IMR-90 (cell line): Measurements from ENCODE around the gene ARHGEF38. TPM values are rescaled to one million over a fixed set of nuclear protein-coding genes. Genes with fewer than 3 reads are reported as not detected.

ENCODE experiments used
- ATAC-seq: fragments of 200-7000 bp; cut with Tn5 transposase; 2 replicates; pipeline ENCODE4 v1.9.1; 2020; ENCODE audit warnings: low read depth, mild to moderate bottlenecking, moderate library complexity
- BruUV-seq: library from RNA; stranded (reverse); fragments of 400-500 nt; replicated peaks from 2 replicates; lab custom pipeline; 2021; lab: Mats Ljungman, UMichigan
- CTCF ChIA-PET: fragments of 300-600 bp; formaldehyde crosslinking; extraction: SDS; loops from one replicate; lab custom pipeline; 2021; ENCODE audit warnings: antibody characterized with exemption; lab: Yijun Ruan, JAX
- POLR2A ChIA-PET: fragments of 300-600 bp; sonication (Branson Sonifier 250); formaldehyde crosslinking; loops from one replicate; lab custom pipeline; 2022; ENCODE audit warnings: antibody characterized with exemption; ENCODE audit not compliant: unreplicated experiment; lab: Charles Lee
- DNase-seq: peaks from one replicate; pipeline ENCODE4 v3.0.0; 2013
- H2AFZ ChIP-seq: replicated peaks from 2 replicates; pipeline ENCODE3; 2013; ENCODE audit warnings: low read length, mild to moderate bottlenecking; ENCODE audit not compliant: poor library complexity
- H2AK5ac ChIP-seq: 2 replicates; pipeline ENCODE4 v1.6.1; 2013; ENCODE audit warnings: low read depth, low read length, inconsistent platforms
- H2AK9ac ChIP-seq: replicated peaks from 2 replicates; pipeline ENCODE3; 2013; ENCODE audit warnings: mild to moderate bottlenecking, low read depth, low read length, moderate library complexity; ENCODE audit not compliant: poor library complexity
- H2BK120ac ChIP-seq: 2 replicates; pipeline ENCODE4 v1.6.1; 2013; ENCODE audit warnings: low read depth, low read length, inconsistent platforms
- H2BK15ac ChIP-seq: 3 replicates; pipeline ENCODE4 v1.6.1; 2013; ENCODE audit warnings: low read depth, low read length, inconsistent platforms
- H2BK20ac ChIP-seq: 2 replicates; pipeline ENCODE4 v1.6.1; 2013; ENCODE audit warnings: low read depth, mild to moderate bottlenecking, inconsistent platforms, low read length, moderate library complexity
- H2BK5ac ChIP-seq: 2 replicates; pipeline ENCODE4 v1.6.1; 2013; ENCODE audit warnings: mild to moderate bottlenecking, low read depth, low read length, inconsistent platforms; ENCODE audit not compliant: poor library complexity, severe bottlenecking
- H3K14ac ChIP-seq: replicated peaks from 2 replicates; pipeline ENCODE4 v1.6.1; 2013; ENCODE audit warnings: low read depth, low read length, inconsistent platforms
- H3K18ac ChIP-seq: 2 replicates; pipeline ENCODE4 v1.6.1; 2013; ENCODE audit warnings: low read depth, low read length, control low read depth
- H3K23ac ChIP-seq: 2 replicates; pipeline ENCODE4 v1.6.1; 2013; ENCODE audit warnings: low read depth, low read length, inconsistent platforms
- H3K27ac ChIP-seq: 2 replicates; pipeline ENCODE4 v1.5.1; 2013; ENCODE audit warnings: mild to moderate bottlenecking, control low read depth, low read length; ENCODE audit not compliant: insufficient read depth
- H3K27me3 ChIP-seq: 2 replicates; pipeline ENCODE4 v1.6.1; 2013; ENCODE audit warnings: low read length; ENCODE audit not compliant: control insufficient read depth, insufficient read depth
- H3K36me3 ChIP-seq: 2 replicates; pipeline ENCODE4 v1.6.1; 2013; ENCODE audit warnings: low read length, mixed read lengths; ENCODE audit not compliant: control insufficient read depth, insufficient read depth
- H3K4ac ChIP-seq: 2 replicates; pipeline ENCODE4 v1.6.1; 2013; ENCODE audit warnings: low read depth, low read length, inconsistent platforms
- H3K4me1 ChIP-seq: 2 replicates; pipeline ENCODE4 v1.6.1; 2013; ENCODE audit warnings: low read length, mixed read lengths; ENCODE audit not compliant: control insufficient read depth, insufficient read depth
- H3K4me2 ChIP-seq: 2 replicates; pipeline ENCODE4 v1.6.1; 2013; ENCODE audit warnings: low read depth, mild to moderate bottlenecking, control low read depth, low read length, moderate library complexity
- H3K4me3 ChIP-seq: 2 replicates; pipeline ENCODE4 v1.5.1; 2013; ENCODE audit warnings: low read depth, mild to moderate bottlenecking, control low read depth, low read length, moderate library complexity; ENCODE audit not compliant: insufficient read depth
- H3K56ac ChIP-seq: 2 replicates; pipeline ENCODE4 v1.6.1; 2013; ENCODE audit warnings: low read length, inconsistent platforms; ENCODE audit not compliant: insufficient read depth; ENCODE audit errors: extremely low read depth
- H3K79me1 ChIP-seq, 2 experiments: 2 replicates each; pipeline ENCODE4 v1.6.1; 2013; ENCODE audit warnings: low read length in 2 of 2, inconsistent platforms in 1 of 2, low read depth in 1 of 2
- H3K9ac ChIP-seq: 2 replicates; pipeline ENCODE4 v1.6.1; 2013; ENCODE audit warnings: low read depth, low read length, control low read depth
- H3K9me1 ChIP-seq: 2 replicates; pipeline ENCODE4 v1.6.1; 2013; ENCODE audit warnings: low read length, inconsistent platforms; ENCODE audit not compliant: insufficient read depth
- H3K9me3 ChIP-seq: 2 replicates; pipeline ENCODE4 v1.6.1; 2013; ENCODE audit warnings: low read length; ENCODE audit not compliant: control insufficient read depth, insufficient read depth
- H4K20me1 ChIP-seq: 2 replicates; pipeline ENCODE4 v1.6.1; 2013; ENCODE audit warnings: low read length, inconsistent platforms; ENCODE audit not compliant: insufficient read depth
- H4K5ac ChIP-seq: 2 replicates; pipeline ENCODE4 v1.6.1; 2013; ENCODE audit warnings: mild to moderate bottlenecking, low read depth, low read length, control low read depth
- H4K8ac ChIP-seq, 2 experiments: 2 replicates each; pipeline ENCODE4 v1.6.1; 2013; ENCODE audit warnings: low read depth in 2 of 2, low read length in 2 of 2, control low read depth in 1 of 2, inconsistent platforms in 1 of 2
- H4K91ac ChIP-seq: 2 replicates; pipeline ENCODE4 v1.6.1; 2013; ENCODE audit warnings: low read depth, low read length, inconsistent platforms; ENCODE audit not compliant: insufficient read depth
- BHLHE40 ChIP-seq: fragments of 150-350 bp; IDR thresholded peaks from 2 replicates; pipeline ENCODE4 v1.6.1; 2016; ENCODE audit warnings: mild to moderate bottlenecking, low read depth, low read length
- CHD1 ChIP-seq: IDR thresholded peaks from 2 replicates; pipeline ENCODE4 v1.6.1; 2012; ENCODE audit warnings: low read depth, low read length, improper control_type of control experiment
- MAFK ChIP-seq: IDR thresholded peaks from 2 replicates; pipeline ENCODE4 v1.6.1; 2012; ENCODE audit warnings: low read depth, low read length, improper control_type of control experiment
- NFE2L2 ChIP-seq: fragments of 150-350 bp; IDR thresholded peaks from 2 replicates; pipeline ENCODE4 v1.6.1; 2016; ENCODE audit warnings: low read depth, mild to moderate bottlenecking, low read length
- RAD21 ChIP-seq: IDR thresholded peaks from 2 replicates; pipeline ENCODE4 v1.6.1; 2012; ENCODE audit warnings: low read length, improper control_type of control experiment
- RCOR1 ChIP-seq: IDR thresholded peaks from 2 replicates; pipeline ENCODE4 v1.6.1; 2012; ENCODE audit warnings: mild to moderate bottlenecking, low read length, improper control_type of control experiment; ENCODE audit not compliant: insufficient replicate concordance
- RFX5 ChIP-seq: IDR thresholded peaks from 2 replicates; pipeline ENCODE4 v1.8.0; 2012; ENCODE audit warnings: low read depth, mild to moderate bottlenecking, low read length, moderate library complexity
- SMC3 ChIP-seq: fragments of 150-350 bp; IDR thresholded peaks from 2 replicates; pipeline ENCODE4 v1.6.1; 2016; ENCODE audit warnings: low read depth, mild to moderate bottlenecking, antibody characterized with exemption, low read length, moderate library complexity
- WGBS, 2 experiments: methylation state at CpG; one replicate each; pipeline versions ENCODE4 v1.1.5 to v1.1.7; 2013; ENCODE audit warnings: missing lambda C conversion rate in 2 of 2; ENCODE audit not compliant: insufficient read length in 1 of 2; ENCODE audit errors: extremely low coverage in 2 of 2; 5-methylcytosine and 5-hydroxymethylcytosine counted together
- dilution Hi-C: fragments of 300-500 bp; cut with HindIII; formaldehyde crosslinking; loops from one replicate; pipeline ENCODE4 v1.14.3; 2018; ENCODE audit warnings: low sequenced_read_pairs; ENCODE audit not compliant: unreplicated experiment
- in situ Hi-C: fragments of 300-500 bp; cut with MboI; formaldehyde crosslinking; loops from 3 replicates; pipeline ENCODE4 v1.14.3; 2019; ENCODE audit warnings: low sequenced_read_pairs, inconsistent platforms, mixed read lengths
- intact Hi-C: fragments of 100-400 bp; cut with micrococcal nuclease; formaldehyde crosslinking; loops from 2 replicates; pipeline ENCODE4 v1.10.0; 2022
- polyA plus RNA-seq, 3 experiments: library from polyadenylated mRNA; depleted of rRNA; stranded (reverse); fragments of >200 nt; gene quantifications; 2 replicates each; pipeline ENCODE4 v1.2.3, GENCODE V29; 2012; ENCODE audit warnings: low replicate concordance in 1 of 3
- total RNA-seq: library from RNA; depleted of rRNA; stranded (reverse); fragments of >200 nt; gene quantifications from 2 replicates; pipeline ENCODE4 v1.2.3, GENCODE V29; 2012
- TF ChIP-seq, protein P1 (sequence below): conservative IDR thresholded peaks from 2 replicates; pipeline ENCODE4 v1.5.1; 2012; ENCODE audit warnings: mild to moderate bottlenecking, low read depth, low read length, improper control_type of control experiment
- TF ChIP-seq, protein P2 (sequence below): fragments of 150-350 bp; IDR thresholded peaks from 2 replicates; pipeline ENCODE4 v1.6.1; 2016; ENCODE audit warnings: low read depth, mild to moderate bottlenecking, low read length, moderate library complexity, borderline replicate concordance

The ARHGEF38 gene
- total and polyA plus RNA-seq, 2 of the 4 experiments (the other 2 are of a cell fraction) = not detected

DNA sequence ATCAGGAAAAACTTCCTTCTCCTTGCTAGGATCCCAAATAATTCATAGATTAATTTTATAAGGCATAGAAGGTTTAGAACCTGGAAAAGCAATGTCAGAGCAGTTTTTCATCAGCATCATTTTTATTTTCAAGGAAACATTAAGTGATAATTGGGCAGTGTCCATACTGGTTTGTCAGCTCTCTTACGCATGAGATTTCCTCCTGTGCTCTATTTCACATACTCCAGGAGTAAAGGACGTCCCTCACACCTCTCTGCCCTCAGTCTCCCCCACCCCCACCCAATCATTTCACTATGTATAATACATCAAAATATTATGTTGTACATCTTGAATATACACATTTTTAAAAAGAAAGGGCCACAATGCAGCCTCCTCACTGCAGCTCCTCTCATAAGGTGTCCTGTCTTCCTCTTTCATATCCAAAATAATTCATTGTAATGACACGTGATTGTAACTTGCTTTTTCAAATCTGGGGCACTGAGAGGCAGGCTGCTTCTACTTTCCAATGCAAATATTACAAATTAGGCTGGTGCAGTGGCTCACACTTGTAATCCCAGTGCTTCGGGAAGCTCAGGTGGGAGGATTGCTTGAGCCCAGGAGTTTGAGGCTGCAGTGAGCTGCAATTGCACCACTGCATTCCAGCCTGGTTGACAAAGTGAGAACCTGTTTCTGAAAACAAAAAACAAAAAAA lies 34.4 kb downstream of the ARHGEF38 start:
- H3K27me3 ChIP-seq = no peaks in the 10 kb centered on the region
- no TSS peak for BruUV-seq
- no peak overlapping the region for H3K23ac ChIP-seq
- no peak overlapping the region for H3K27ac ChIP-seq
- H4K20me1 ChIP-seq = no peaks in the 10 kb centered on the region
- no peak overlapping the region for H3K14ac ChIP-seq
- ATAC-seq (no peak), DNase-seq (no peak)
- H3K56ac ChIP-seq = no peak overlapping the region
- intact Hi-C loops = no loop called here
- H2AK5ac ChIP-seq = no peak overlapping the region
- H3K4me3 ChIP-seq = no peak overlapping the region
- ChIA-PET CTCF (interaction anchor here (1.4 kb wide), 1 partner anchor 18 kb away, joined by 4 read pairs; no protein-coding TSS in a partner anchor), POLR2A (no interaction called here)
- H2BK120ac ChIP-seq = no peak overlapping the region
- no peak overlapping the region for H2AK9ac ChIP-seq
- no peak for TF ChIP-seq BHLHE40
- TF ChIP-seq, protein P1, sequence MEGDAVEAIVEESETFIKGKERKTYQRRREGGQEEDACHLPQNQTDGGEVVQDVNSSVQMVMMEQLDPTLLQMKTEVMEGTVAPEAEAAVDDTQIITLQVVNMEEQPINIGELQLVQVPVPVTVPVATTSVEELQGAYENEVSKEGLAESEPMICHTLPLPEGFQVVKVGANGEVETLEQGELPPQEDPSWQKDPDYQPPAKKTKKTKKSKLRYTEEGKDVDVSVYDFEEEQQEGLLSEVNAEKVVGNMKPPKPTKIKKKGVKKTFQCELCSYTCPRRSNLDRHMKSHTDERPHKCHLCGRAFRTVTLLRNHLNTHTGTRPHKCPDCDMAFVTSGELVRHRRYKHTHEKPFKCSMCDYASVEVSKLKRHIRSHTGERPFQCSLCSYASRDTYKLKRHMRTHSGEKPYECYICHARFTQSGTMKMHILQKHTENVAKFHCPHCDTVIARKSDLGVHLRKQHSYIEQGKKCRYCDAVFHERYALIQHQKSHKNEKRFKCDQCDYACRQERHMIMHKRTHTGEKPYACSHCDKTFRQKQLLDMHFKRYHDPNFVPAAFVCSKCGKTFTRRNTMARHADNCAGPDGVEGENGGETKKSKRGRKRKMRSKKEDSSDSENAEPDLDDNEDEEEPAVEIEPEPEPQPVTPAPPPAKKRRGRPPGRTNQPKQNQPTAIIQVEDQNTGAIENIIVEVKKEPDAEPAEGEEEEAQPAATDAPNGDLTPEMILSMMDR = no peak
- no peak for TF ChIP-seq NFE2L2
- TF ChIP-seq RFX5 = no peak
- no peak for TF ChIP-seq RAD21
- TF ChIP-seq, protein P2, sequence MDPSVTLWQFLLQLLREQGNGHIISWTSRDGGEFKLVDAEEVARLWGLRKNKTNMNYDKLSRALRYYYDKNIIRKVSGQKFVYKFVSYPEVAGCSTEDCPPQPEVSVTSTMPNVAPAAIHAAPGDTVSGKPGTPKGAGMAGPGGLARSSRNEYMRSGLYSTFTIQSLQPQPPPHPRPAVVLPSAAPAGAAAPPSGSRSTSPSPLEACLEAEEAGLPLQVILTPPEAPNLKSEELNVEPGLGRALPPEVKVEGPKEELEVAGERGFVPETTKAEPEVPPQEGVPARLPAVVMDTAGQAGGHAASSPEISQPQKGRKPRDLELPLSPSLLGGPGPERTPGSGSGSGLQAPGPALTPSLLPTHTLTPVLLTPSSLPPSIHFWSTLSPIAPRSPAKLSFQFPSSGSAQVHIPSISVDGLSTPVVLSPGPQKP = no peak
- TF ChIP-seq RCOR1 = no peak
- TF ChIP-seq MAFK = no peak
- no peak for TF ChIP-seq CHD1
- TF ChIP-seq SMC3 = no peak
- H3K4me2 ChIP-seq = no peak overlapping the region
- H4K5ac ChIP-seq = no peak overlapping the region
- no peaks in the 10 kb centered on the region for H3K9me3 ChIP-seq
- in situ Hi-C loops = no loop called here
- H3K4ac ChIP-seq = no peak overlapping the region
- no peak overlapping the region for H2BK15ac ChIP-seq
- no peak overlapping the region for H2AFZ ChIP-seq
- dilution Hi-C loops = no loop called here
- no peak overlapping the region for H3K18ac ChIP-seq
- H4K91ac ChIP-seq = no peak overlapping the region
- H2BK20ac ChIP-seq = no peak overlapping the region
- H3K36me3 ChIP-seq = no peaks in the 10 kb centered on the region
- H3K9me1 ChIP-seq = no peaks in the 10 kb centered on the region
- no peaks in the 10 kb centered on the region for H3K4me1 ChIP-seq
- no peak overlapping the region for H3K9ac ChIP-seq
- H3K79me1 ChIP-seq = no peaks in the 10 kb centered on the region
- H4K8ac ChIP-seq = no peak overlapping the region
- H2BK5ac ChIP-seq = no peak overlapping the region
- WGBS, 2 experiments = no CpG with 5 or more reads among the region's 4 CpGs
